HG02885 (cell line): ENCODE results near the gene ALOXE3.

Experiments used
- ATAC-seq: cut with Tn5 transposase; IDR thresholded peaks from one replicate; pipeline ENCODE4 v1.9.1; 2021; ENCODE audit warnings: mild to moderate bottlenecking; ENCODE audit not compliant: unreplicated experiment, poor library complexity

Gene ALOXE3

DNA sequence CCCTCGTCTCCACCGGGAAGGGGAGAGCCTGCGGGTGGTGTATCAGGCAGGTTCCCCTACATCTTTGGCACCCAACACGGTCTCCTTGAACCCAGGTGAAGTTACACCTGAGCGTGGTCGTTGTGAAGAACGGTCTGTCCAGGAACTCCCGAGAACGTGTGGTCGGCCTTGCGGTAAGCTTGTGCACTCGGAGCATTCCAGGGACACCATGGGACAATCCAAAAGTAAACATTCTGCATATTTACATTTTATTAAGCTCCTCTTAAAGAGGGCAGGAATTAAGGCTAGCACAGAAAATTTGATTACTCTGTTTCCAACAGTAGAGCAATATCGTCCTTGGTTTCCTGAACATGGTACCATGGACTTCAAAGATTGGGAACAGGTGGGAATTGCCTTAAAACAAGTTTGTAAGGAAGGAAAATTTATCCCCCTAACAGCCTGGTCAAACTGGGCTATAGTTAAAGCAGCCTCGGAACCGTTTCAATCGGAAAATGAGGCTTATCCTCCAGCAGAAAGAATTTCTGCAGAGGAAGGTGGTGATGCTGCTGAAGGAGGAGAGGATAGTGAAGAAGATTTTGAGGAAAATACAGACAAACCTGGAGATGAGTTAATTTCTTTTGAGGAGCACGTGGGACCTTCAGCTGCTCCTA lies 61.2 kb downstream of the ALOXE3 start:
- no peak for ATAC-seq

DNA sequence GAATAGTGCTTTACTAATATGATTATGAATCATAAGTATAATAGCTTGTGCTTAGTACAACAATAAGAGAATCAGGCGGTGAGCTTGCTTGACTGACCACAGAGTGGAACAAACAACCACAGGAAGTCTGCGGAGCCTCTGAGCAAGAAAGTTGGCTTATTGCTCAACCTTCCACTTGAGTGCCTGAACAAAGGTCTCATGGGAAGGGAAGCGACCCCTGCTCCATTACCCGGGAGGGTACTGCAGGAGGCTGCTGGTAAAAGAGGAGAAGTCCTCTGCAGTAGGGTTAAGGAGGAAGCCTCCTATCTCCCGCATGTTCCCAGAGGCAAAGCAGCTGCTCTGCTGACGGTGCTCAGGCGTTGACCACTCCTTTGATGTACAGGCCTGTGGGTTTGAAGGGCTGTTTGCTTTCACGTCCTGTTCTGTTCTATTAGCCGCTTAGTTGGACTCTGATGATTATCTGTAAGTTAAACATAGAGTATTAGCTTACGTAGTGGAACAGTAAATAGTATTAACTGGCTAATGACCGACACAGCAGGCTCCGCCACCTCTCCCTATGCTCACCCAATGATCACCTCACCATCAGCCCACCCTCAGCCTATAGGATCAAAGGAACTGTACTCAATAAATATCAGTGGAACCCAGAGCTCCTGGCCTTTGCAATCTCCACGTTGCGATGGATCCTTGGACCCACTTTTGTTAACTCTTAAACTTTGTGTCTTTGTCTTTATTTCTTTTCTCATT lies 61.9 kb downstream of the ALOXE3 start:
- ATAC-seq = peak; percentile 63

DNA sequence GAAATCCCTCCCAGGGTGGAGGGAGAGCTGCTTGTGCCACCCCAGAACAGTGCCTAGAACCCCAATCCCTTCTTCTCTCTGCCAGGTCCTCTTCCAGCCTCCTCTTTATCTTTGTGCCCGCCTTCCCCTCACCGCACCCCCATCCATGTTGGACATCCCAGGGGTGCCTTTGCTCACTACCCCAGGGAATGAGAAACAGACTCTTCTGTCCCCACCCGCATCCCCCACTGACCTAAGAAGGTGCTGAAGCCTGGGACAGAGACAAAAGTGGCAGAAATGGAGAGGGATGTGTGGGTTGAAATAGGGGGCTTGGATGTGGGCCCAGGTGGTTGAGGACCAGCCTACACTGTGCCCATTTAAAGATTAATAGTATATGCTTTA lies 62.5 kb downstream of the ALOXE3 start:
- ATAC-seq = no peak

DNA sequence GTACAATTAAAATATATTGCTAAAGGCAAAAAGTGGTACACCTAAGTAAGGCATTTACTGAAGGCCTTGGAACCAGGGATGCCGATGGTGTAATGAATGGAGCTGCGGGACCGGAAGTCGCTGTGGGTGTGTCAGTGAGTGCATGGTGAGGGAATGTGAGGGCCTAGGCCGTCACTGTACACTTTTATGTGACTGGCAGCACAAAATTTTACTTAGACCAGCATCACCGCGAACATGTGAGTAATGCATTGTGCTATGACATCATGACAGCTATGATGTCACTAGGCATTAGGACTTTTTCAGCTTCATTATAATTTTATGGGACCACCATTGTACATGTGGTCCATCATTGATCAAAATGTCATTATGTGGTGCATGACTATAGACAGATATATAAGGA lies 64.7 kb downstream of the ALOXE3 start:
- no peak for ATAC-seq

DNA sequence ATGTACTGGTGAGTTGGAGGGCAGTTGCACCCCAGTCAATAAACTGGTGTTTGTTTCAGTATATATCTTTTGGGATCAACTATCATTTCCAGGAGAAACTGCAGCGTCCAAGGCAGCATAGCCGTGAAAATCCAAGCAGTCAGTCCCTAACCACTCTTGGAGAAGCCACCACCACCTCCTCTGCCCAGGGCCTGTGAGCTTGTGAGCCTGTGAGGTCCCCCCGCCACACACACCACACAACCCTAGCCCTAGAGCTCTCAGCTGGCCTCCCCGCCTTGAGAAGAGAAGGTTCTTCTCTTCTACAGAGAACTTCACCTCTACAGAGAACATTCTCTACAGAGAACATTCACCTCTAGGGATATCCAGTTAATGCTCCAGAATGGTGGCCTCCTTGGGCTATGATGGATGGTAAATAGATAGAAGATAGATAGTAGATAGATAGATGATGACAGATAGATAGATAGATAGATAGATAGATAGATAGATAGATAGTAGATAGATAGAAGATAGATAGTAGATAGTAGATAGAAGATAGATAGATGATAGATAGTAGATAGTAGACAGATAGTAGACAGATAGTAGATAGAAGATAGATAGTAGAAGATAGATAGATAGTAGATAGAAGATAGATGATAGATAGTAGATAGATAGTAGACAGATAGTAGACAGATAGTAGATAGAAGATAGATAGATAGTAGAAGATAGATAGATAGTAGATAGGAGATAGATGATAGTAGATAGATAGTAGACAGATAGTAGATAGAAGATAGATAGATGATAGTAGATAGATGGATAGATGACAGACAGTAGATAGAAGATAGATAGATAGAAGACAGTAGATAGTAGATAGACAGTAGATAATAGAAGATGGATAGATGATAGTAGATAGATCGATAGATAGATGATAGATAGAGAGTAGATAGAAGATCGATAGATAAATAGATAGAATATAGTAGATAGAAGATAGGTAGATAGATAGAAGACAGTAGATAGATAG lies 65.8 kb downstream of the ALOXE3 start:
- ATAC-seq = no peak

DNA sequence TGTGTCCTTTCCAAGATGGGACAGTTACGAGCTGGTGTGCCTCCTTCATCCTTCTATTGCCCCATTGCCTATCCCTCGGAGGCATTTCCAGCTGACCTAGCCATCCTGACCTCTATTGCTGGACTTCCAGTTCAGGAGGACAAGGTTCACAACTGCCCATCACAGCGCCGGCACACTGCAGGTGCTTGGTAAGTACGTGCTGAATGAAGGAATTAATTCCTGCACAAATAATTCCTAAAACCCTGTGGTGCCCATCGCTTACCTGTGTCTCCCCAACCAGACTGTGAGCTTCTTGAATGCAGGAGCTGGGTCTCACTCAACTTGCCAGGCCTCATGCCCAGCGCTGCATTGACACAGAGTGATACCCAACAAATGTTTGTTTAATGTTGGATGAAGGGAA lies 66.5 kb downstream of the ALOXE3 start:
- ATAC-seq = no peak

DNA sequence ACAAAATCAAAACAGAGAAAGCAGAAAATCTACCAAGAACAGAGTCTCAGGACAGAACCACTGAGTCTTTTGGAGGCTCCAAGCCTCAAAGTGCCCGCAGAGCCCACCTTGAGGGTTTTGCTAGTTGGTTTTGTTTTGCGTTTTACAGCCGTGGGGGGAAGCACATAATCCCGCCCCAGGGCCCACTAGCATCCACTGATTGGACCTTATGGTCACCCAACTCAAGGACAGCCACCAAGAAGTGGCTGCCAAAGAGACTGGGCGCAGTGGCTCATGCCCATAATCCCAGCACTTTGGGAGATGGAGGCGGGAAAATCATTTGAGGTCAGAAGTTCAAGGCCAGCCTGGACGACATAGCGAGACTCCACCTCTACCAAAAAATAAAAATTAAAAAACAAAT lies 69.6 kb downstream of the ALOXE3 start:
- no peak for ATAC-seq

DNA sequence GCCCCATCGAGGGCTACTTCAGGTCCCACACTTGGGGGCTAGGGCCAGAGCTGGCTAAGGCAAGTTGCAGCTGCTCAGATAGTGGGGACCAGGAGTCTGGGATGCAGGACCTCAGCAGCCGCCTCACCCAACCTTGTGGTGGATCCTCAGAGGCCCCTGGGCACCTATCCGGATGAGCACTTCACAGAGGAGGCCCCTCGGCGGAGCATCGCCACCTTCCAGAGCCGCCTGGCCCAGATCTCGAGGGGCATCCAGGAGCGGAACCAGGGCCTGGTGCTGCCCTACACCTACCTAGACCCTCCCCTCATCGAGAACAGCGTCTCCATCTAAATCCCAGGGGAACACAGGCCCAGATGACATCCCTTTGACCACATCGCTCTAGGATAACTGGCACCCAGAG lies 70.1 kb downstream of the ALOXE3 start:
- ATAC-seq = no peak

DNA sequence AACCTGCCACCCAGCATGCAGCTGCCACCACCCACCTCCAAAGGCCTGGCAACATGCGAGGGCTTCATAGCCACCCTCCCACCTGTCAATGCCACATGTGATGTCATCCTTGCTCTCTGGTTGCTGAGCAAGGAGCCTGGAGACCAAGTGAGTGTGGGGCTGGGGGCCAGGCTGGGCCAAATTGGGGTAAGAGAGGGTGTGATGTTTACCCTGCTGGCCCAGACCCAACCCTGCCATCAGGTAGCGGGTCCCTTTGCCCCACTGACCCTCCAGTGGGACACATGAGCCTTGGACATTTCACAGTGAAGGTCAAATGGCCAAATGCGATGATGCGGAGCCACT lies 70.6 kb downstream of the ALOXE3 start:
- no peak for ATAC-seq

DNA sequence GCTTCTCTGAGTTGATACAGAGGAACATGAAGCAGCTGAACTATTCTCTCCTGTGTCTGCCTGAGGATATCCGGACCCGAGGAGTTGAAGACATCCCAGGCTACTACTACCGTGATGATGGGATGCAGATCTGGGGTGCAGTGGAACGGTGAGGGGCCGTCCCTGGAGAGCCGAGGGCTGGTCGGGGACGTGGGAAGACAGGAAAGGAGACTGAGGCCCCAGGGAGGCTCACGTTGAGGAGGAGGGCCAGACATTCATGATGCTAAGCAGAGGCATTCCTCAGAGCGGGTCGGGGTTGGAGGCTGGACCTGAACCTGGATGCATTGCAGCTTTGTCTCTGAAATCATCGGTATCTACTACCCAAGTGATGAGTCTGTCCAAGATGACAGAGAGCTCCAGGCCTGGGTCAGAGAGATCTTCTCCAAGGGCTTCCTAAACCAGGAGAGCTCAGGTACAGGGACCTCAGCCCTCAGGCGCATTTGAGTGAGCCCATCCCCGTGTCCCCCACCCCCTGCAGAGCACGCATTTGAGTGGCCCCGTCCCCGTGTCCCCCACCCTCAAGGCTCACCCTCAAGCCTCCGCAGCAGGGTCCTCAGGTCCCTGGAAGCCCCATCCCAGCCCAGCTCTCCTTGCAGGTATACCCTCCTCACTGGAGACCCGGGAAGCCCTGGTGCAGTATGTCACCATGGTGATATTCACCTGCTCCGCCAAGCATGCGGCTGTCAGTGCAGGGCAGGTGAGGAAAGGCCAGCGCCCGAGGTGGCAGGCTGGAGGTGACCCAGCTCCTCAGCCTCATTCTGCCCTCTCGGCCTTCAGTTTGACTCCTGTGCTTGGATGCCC lies 71.2 kb downstream of the ALOXE3 start:
- ATAC-seq = no peak

DNA sequence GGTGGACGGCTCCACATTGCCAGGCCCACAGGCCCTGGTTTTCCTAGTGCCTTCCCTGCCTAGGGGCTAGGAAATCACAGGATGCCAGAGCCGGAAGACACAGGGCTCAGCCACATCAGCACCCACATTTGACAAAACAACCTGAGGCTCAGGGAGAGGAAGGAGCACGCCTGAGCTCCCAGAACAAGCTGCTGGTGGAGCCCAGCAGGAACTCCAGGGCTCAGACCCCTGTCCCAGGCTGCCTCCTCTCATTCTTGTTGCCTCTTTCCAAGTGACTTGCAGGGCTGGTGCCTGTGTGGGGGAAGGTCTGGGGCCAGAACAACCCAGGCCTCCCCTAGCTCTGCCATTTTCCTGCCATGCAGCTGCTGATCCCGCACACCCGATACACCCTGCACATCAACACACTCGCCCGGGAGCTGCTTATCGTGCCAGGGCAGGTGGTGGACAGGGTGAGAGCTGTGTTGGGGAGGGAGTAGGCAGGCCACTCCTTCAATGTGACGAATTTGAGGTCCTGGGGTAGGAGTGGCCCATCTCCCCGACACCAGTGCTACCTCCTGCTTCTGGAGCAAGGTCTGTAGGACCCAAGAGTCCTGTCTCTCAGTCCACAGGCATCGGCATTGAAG lies 71.9 kb downstream of the ALOXE3 start:
- no peak for ATAC-seq
